Stimulated activated CD8-positive, alpha-beta memory T cell treated with anti-CD3 and anti-CD28 coated beads, Interleukin-4, amount 100 ng/mL, for 48 hours (primary cell): Measurements from ENCODE around the gene PFN4.
"Not testable (repeated sequence)": the region's sequence is repeated elsewhere in the genome, so short reads cannot be mapped to it uniquely, and the experiment has no call there.

Experiments used
- DNase-seq: peaks from one replicate; pipeline ENCODE4 v3.0.0-alpha.2; 2020

Gene PFN4

GRCh38 chr2:24110660-24111303 lies 12.4 kb downstream of the PFN4 start:
- DNase-seq: no peak

- DNase-seq: not testable (repeated sequence)
These were observed 13.7 kb downstream of the PFN4 start for GRCh38 chr2:24109431-24109830.

- no peak for DNase-seq
These were observed 15.8 kb downstream of the PFN4 start for GRCh38 chr2:24107336-24107735.

- no peak for DNase-seq
These were observed 16.3 kb downstream of the PFN4 start for GRCh38 chr2:24106786-24107185.

- no peak for DNase-seq
These were observed 17.3 kb downstream of the PFN4 start for GRCh38 chr2:24105816-24106215.

- no peak for DNase-seq
These were observed 18.2 kb downstream of the PFN4 start for GRCh38 chr2:24104906-24105305.

- DNase-seq: no peak
These were observed 19.0 kb downstream of the PFN4 start for GRCh38 chr2:24104110-24104650.

- no peak for DNase-seq
These were observed 20.5 kb downstream of the PFN4 start for GRCh38 chr2:24102677-24103076.

GRCh38 chr2:24101992-24102391 lies 21.1 kb downstream of the PFN4 start:
- DNase-seq: no peak

- not testable (repeated sequence) for DNase-seq
These were observed 22.4 kb downstream of the PFN4 start for GRCh38 chr2:24100732-24101131.

- not testable (repeated sequence) for DNase-seq
These were observed 27.9 kb downstream of the PFN4 start for GRCh38 chr2:24095171-24095677.

GRCh38 chr2:24093270-24093669 lies 29.9 kb downstream of the PFN4 start:
- DNase-seq: not testable (repeated sequence)

GRCh38 chr2:24088821-24089359 lies 34.2 kb downstream of the PFN4 start:
- no peak for DNase-seq

- no peak for DNase-seq
These were observed 36.1 kb downstream of the PFN4 start for GRCh38 chr2:24087032-24087431.

- no peak for DNase-seq
These were observed 36.9 kb downstream of the PFN4 start for GRCh38 chr2:24086241-24086640.

GRCh38 chr2:24085200-24085489 lies 38.0 kb downstream of the PFN4 start:
- no peak for DNase-seq

- peak; percentile 91 for DNase-seq
These were observed 38.5 kb downstream of the PFN4 start, which contains the start of gene TP53I3 for GRCh38 chr2:24084386-24085199. TSS of gene TP53I3 (minus strand) at chr2:24084834. CDS start at chr2:24084326, 508 bp downstream.

GRCh38 chr2:24083567-24084385 lies 39.4 kb downstream of the PFN4 start:
- no peak for DNase-seq

GRCh38 chr2:24082787-24083566 lies 40.2 kb downstream of the PFN4 start:
- DNase-seq: no peak

GRCh38 chr2:24080701-24081100 lies 42.4 kb downstream of the PFN4 start:
- DNase-seq: no peak

- no peak for DNase-seq
These were observed 45.3 kb downstream of the PFN4 start for GRCh38 chr2:24077879-24078278.

GRCh38 chr2:24077535-24077877 lies 45.6 kb downstream of the PFN4 start:
- DNase-seq: no peak
